NCI-H1105 (cell line): ENCODE data around the gene RNF130.

Experiments
- DNase-seq: peaks from one replicate; lab custom pipeline; 2025; lab: John Stamatoyannopoulos, UW

The RNF130 gene

GRCh38 chr5:180085837-180086236 lies 14.3 kb upstream of the RNF130 start:
- DNase-seq = no peak

- no peak for DNase-seq
These were observed 13.3 kb upstream of the RNF130 start for GRCh38 chr5:180084638-180085561.

- no peak for DNase-seq
These were observed 12.0 kb upstream of the RNF130 start for GRCh38 chr5:180083529-180084060.

- DNase-seq = no peak
These were observed 11.3 kb upstream of the RNF130 start for GRCh38 chr5:180082633-180083420.

- no peak for DNase-seq
These were observed 9.9 kb upstream of the RNF130 start for GRCh38 chr5:180081481-180081880.

- no peak for DNase-seq
These were observed 9.1 kb upstream of the RNF130 start for GRCh38 chr5:180080486-180081280.

GRCh38 chr5:180079702-180080466 lies 8.3 kb upstream of the RNF130 start:
- no peak for DNase-seq

- DNase-seq = no peak
These were observed 6.8 kb upstream of the RNF130 start for GRCh38 chr5:180078348-180078747.

- no peak for DNase-seq
These were observed 6.2 kb upstream of the RNF130 start for GRCh38 chr5:180077594-180078284.

- DNase-seq = no peak
These were observed 4.1 kb upstream of the RNF130 start for GRCh38 chr5:180075703-180076102.

- no peak for DNase-seq
These were observed 2.9 kb upstream of the RNF130 start for GRCh38 chr5:180074462-180074861.

GRCh38 chr5:180072556-180072955 lies 997 bp upstream of the RNF130 start:
- DNase-seq = no peak

GRCh38 chr5:180072256-180072548 lies 643 bp upstream of the RNF130 start:
- no peak for DNase-seq

GRCh38 chr5:180070756-180071530 lies 616 bp downstream of the RNF130 start:
- DNase-seq = no peak

- no peak for DNase-seq
These were observed 1.8 kb downstream of the RNF130 start for GRCh38 chr5:180069589-180070247.

- no peak for DNase-seq
These were observed 3.0 kb downstream of the RNF130 start for GRCh38 chr5:180068519-180069090.

GRCh38 chr5:180067986-180068385 lies 3.6 kb downstream of the RNF130 start:
- no peak for DNase-seq

GRCh38 chr5:180060192-180060591 lies 11.4 kb downstream of the RNF130 start:
- DNase-seq = no peak

GRCh38 chr5:180059326-180059725 lies 12.2 kb downstream of the RNF130 start:
- DNase-seq = no peak
